Lower leg skin (tissue), 4 donors: Measurements from ENCODE around the gene GORAB. TPM values are rescaled to one million over a fixed set of nuclear protein-coding genes. Genes with fewer than 3 reads are reported as not detected.
A peak's percentile ranks its signal among the peaks of the same experiment; 100 is the strongest.

ENCODE experiments used
- DNase-seq, 2 donors: peaks; one replicate each; pipeline ENCODE4 v3.0.0-alpha.2; 2019; ENCODE audit warnings: low spot score in 2 of 2
- H3K4me3 ChIP-seq: fragments of 200-600 bp; sonication (generic); 2 replicates; pipeline ENCODE4 v1.5.1; 2017; ENCODE audit warnings: mild to moderate bottlenecking, low read depth; ENCODE audit not compliant: poor library complexity, severe bottlenecking
- POLR2A ChIP-seq, 2 donors: fragments of 450-650 bp; IDR thresholded peaks; one replicate each; pipeline ENCODE4 v1.6.1; 2016 to 2017; ENCODE audit warnings: antibody characterized with exemption in 2 of 2, mild to moderate bottlenecking in 1 of 2, moderate library complexity in 1 of 2
- WGBS, 2 donors: methylation state at CpG; one replicate each; pipeline ENCODE4 v1.1.5; 2018; 5-methylcytosine and 5-hydroxymethylcytosine counted together
- intact Hi-C: fragments of 100-400 bp; cut with DNase I; formaldehyde crosslinking; loops from one replicate; pipeline ENCODE4 v1.15.0; 2023; ENCODE audit warnings: low total_unique reads
- total RNA-seq, 4 donors: library from RNA; depleted of rRNA; stranded (reverse); fragments of >200 nt; gene quantifications; one replicate each; pipeline ENCODE4 v1.1.0, GENCODE V29; 2016
- TF ChIP-seq, protein P1 (sequence below), 3 donors: fragments of 450-650 bp; IDR thresholded peaks; one replicate each; pipeline ENCODE4 v1.5.1; 2016; ENCODE audit warnings: antibody characterized with exemption in 3 of 3, mild to moderate bottlenecking in 3 of 3, moderate library complexity in 2 of 3

GORAB gene
- total RNA-seq, 4 donors from 2014 or later: 3.7 to 8.5 (median 5.0) TPM

DNA sequence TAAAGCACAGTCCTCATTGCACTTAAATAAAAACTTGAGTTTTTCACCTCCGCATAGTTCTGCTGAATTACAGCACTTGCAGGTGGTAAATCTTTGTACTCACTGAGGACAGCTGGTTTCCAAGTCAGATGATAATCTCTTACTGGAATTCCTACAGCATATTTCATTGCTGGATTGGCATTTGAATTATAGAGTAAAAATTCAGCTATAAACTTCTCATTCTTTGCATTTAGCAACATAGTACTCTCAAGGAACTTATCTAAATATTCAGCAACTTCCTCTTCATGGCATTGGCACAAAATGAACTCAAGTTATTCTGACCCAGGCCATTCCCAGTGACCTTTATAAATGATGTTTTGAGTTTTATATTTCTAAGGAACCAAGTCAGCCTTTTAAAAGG, 23.4 kb downstream of the GORAB start:
- 69 to 71% methylated on average over 1 of the region's 1 CpG for WGBS, 2 donors
- intact Hi-C loops: no loop called here
- H3K4me3 ChIP-seq: no peak overlapping the region
- no peak for DNase-seq
- no peak for TF ChIP-seq POLR2A (IDR thresholded peaks at IDR 0.05)

DNA sequence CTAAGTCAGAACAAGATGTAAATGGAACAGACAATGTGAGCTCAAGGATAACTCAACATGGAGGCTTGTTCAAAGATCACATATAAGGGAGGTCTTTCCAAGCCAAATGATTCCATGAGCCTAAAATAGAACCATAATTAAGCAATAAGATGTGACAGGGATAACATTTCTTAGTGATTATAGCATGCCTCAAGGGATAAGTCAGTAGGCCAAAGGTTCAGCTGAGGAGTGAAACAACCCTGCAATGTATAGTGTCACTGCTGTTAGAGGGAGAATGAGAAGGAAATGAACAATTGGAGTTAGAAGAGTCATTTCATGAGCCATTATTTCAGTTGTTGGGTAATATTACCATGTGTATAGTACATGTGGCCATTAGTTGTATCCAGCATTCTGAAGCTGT, 25.0 kb downstream of the GORAB start:
- TF ChIP-seq, protein P1, sequence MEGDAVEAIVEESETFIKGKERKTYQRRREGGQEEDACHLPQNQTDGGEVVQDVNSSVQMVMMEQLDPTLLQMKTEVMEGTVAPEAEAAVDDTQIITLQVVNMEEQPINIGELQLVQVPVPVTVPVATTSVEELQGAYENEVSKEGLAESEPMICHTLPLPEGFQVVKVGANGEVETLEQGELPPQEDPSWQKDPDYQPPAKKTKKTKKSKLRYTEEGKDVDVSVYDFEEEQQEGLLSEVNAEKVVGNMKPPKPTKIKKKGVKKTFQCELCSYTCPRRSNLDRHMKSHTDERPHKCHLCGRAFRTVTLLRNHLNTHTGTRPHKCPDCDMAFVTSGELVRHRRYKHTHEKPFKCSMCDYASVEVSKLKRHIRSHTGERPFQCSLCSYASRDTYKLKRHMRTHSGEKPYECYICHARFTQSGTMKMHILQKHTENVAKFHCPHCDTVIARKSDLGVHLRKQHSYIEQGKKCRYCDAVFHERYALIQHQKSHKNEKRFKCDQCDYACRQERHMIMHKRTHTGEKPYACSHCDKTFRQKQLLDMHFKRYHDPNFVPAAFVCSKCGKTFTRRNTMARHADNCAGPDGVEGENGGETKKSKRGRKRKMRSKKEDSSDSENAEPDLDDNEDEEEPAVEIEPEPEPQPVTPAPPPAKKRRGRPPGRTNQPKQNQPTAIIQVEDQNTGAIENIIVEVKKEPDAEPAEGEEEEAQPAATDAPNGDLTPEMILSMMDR (IDR thresholded peaks at IDR 0.05): no peak
- no peak for TF ChIP-seq POLR2A (IDR thresholded peaks at IDR 0.05)

DNA sequence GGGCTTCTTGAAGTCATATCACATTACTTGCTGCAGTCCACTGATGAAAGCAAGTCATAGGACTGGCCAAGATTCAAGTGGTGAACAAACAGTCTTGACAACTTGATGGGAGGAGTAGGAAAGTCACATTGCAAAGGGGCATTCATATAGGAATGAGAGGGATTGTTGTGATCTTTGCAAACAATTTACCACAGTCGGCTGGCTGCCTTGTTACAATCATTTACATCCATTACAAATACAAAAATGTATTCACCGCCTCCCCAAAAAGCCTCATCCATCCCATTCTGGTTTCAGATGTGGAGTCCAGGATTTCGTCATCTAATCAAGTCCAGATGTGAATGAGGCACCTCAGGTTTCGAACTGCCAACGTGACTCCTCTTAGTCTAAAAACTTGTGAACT, 26.8 kb downstream of the GORAB start:
- 78 to 86% methylated on average over 5 of the region's 5 CpGs for WGBS, 2 donors
- TF ChIP-seq, protein P1 (IDR thresholded peaks at IDR 0.05): no peak
- TF ChIP-seq POLR2A (IDR thresholded peaks at IDR 0.05): no peak
- no peak overlapping the region for H3K4me3 ChIP-seq
- intact Hi-C loops: no loop called here
- no peak for DNase-seq

More for the DNA sequence above, 25.0 kb downstream of the GORAB start:
- H3K4me3 ChIP-seq: no peak overlapping the region
- intact Hi-C loops: no loop called here
- DNase-seq: no peak

DNA sequence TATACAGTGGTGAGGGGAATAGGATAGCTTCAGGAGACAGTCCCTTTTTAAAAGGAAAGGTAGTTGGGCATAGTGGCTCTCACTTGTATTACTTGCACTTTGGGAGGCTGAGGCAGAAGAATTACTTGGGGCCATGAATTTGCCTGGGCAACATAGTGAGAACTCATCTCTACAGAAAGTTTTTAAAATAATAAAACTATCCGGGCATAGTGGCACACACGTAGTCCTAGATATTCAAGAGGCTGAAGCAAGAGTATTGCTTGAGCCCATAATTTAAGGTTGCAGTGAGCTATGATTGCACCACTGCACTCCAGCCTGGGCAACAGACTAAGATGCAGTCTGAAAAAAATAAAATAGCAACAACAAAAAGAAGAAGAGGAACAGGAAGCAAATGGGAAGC, 27.2 kb downstream of the GORAB start:
- no peak for TF ChIP-seq POLR2A (IDR thresholded peaks at IDR 0.05)
- TF ChIP-seq, protein P1 (IDR thresholded peaks at IDR 0.05): no peak
- no peak overlapping the region for H3K4me3 ChIP-seq
- DNase-seq: no peak
- WGBS, 2 donors: 80 to 91% methylated on average over 2 of the region's 2 CpGs
- intact Hi-C loops: no loop called here

DNA sequence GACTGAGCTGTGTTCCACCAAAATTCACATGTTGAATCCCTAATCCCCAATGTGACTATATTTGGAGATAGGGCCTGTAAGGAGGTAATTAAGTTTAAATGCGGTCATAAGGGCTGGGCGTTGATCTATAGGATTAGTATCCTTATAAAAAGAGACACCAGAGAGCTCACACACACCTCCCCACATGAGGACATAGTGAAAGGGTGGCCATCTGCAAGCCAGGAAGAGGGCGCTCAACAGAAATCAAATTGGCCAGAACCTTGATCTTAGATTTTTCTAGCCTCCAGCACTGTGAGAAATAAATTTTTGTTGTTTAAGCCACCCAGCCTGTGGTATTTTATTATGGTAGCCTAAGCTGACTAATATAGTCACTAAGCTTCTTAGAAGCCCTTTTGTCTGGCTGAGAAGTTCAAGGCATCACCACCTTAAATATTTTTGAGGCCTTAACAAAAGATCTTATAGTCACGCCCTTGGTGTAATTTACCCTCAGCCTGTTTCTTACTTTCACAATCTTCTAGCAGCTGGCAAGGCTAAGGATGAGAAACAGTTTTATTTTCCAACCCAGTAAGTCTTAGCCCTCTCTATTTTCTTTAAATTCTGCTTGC, 28.8 kb downstream of the GORAB start:
- WGBS, 2 donors: 70 to 76% methylated on average over 4 of the region's 4 CpGs
- intact Hi-C loops: no loop called here
- H3K4me3 ChIP-seq: no peak overlapping the region
- no peak for DNase-seq
- TF ChIP-seq, protein P1 (IDR thresholded peaks at IDR 0.05): no peak
- TF ChIP-seq POLR2A (IDR thresholded peaks at IDR 0.05): no peak

DNA sequence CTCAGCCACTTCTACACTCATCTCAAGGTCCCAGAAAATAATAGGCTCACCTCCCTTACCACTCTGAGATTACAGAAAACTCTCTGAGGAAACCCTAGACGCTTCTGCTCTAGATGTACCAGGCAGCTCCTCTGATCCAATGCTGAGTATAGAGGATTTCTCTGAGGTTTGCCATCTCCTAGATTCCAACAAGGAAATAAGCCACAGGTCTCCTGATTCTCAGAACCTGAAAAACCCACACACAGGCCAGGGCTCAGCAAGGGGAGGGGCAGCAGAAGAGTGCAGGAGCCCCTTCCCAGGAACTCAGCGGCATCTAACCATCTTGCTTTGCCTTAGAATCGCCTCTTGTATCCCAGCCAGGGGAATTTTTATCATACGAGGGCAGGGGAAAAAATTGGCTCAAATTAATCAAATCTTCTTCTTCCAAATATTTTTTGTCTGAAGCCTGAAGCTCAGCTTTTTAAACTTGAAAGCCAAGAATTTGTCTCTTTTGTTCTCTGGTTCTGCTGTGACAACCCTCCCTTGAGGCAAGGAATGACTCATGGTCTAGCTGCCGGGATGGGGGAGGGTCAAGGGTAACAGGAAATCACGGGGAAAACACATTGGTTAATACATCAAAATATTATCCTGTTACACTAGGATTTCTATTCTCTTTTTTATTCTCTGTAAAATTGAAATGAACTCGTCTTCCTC, 30.8 kb downstream of the GORAB start:
- intact Hi-C loops: no loop called here
- 4 to 7% methylated on average over 7 of the region's 7 CpGs for WGBS, 2 donors
- TF ChIP-seq POLR2A (IDR thresholded peaks at IDR 0.05): no peak
- TF ChIP-seq, protein P1 (IDR thresholded peaks at IDR 0.05): no peak
- peak; percentile 79 to 89 for DNase-seq
- H3K4me3 ChIP-seq: no peak overlapping the region
